ENCODE measurements around the gene METAP1D. TPM values are rescaled to one million over a fixed set of nuclear protein-coding genes. Genes with fewer than 3 reads are reported as not detected.

The METAP1D gene
- total and polyA plus RNA-seq, 2 experiments from 2014 or later: 4.0 to 12.0 TPM

DNA sequence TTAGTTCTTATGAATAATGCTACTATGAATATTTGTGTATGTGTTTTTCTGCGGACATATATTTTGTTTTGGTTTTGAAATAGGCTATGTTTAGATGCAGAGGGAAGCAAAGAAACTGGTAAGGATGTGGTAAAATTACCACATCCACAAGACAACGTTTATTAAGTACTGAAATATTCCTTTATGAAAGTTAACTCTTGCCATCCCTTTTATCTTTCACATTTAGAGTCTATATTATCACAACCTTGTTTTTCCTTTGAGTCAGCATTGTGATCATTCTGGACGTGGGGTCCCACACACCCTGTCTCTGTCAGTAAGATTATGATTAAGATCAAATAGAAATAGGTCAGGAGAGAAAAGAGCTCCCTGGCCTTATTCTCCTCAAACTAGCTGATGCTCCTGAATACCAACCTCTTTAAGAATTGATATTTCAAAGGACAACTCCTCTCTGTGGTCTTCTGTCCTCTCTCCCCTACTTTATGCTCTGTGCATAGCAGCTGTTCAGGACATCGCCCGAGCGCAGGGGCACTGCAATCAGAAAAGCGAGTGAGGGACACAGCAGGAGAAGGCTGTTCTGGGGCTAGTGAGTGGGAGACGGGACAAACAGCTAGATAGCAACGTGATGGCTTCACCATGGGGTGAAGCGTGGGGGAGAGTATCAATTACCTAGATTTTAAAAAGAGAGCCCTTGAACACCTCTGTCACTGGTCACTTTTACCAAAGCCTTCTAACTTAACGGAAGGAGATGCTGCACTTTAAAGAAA is 12.2 kb downstream of the METAP1D start:
- H3K4me1 ChIP-seq (ENCODE audit: low read depth): no peaks in the 10 kb centered on the region

GRCh38 chr2:172012677-172013391 is 13.1 kb downstream of the METAP1D start:
- no peaks in the 10 kb centered on the region for H3K9me3 ChIP-seq (ENCODE audit: low read depth)
- no peak for TF ChIP-seq CTCF (IDR thresholded peaks at IDR 0.05; ENCODE audit: low read depth, low read length)
- no peaks in the 10 kb centered on the region for H3K4me1 ChIP-seq (ENCODE audit: low read depth)
- no peak overlapping the region for H3K27ac ChIP-seq
- H3K36me3 ChIP-seq: no peaks in the 10 kb centered on the region
- no peak for DNase-seq (ENCODE audit: low read depth in 1 of 2, low spot score in 1 of 2)
- no peak overlapping the region for H3K4me3 ChIP-seq
- H3K27me3 ChIP-seq: no peaks in the 10 kb centered on the region

More for the DNA sequence above, 12.2 kb downstream of the METAP1D start:
- TF ChIP-seq CTCF (IDR thresholded peaks at IDR 0.05; ENCODE audit: low read depth, low read length): no peak
- DNase-seq (ENCODE audit: low read depth in 1 of 2, low spot score in 1 of 2): no peak
- Histone ChIP-seq H3K36me3 (no peaks in the 10 kb centered on the region), H3K27me3 (no peaks in the 10 kb centered on the region), H3K27ac (no peak overlapping the region), H3K4me3 (no peak overlapping the region), H3K9me3 (ENCODE audit: low read depth) (no peaks in the 10 kb centered on the region)

GRCh38 chr2:172013396-172013795 is 13.6 kb downstream of the METAP1D start:
- no peaks in the 10 kb centered on the region for H3K9me3 ChIP-seq (ENCODE audit: low read depth)
- no peak for DNase-seq (ENCODE audit: low read depth in 1 of 2, low spot score in 1 of 2)
- no peak overlapping the region for H3K27ac ChIP-seq
- no peaks in the 10 kb centered on the region for H3K27me3 ChIP-seq
- no peaks in the 10 kb centered on the region for H3K36me3 ChIP-seq
- H3K4me1 ChIP-seq (ENCODE audit: low read depth): no peaks in the 10 kb centered on the region
- no peak overlapping the region for H3K4me3 ChIP-seq
- no peak for TF ChIP-seq CTCF (IDR thresholded peaks at IDR 0.05; ENCODE audit: low read depth, low read length)

DNA sequence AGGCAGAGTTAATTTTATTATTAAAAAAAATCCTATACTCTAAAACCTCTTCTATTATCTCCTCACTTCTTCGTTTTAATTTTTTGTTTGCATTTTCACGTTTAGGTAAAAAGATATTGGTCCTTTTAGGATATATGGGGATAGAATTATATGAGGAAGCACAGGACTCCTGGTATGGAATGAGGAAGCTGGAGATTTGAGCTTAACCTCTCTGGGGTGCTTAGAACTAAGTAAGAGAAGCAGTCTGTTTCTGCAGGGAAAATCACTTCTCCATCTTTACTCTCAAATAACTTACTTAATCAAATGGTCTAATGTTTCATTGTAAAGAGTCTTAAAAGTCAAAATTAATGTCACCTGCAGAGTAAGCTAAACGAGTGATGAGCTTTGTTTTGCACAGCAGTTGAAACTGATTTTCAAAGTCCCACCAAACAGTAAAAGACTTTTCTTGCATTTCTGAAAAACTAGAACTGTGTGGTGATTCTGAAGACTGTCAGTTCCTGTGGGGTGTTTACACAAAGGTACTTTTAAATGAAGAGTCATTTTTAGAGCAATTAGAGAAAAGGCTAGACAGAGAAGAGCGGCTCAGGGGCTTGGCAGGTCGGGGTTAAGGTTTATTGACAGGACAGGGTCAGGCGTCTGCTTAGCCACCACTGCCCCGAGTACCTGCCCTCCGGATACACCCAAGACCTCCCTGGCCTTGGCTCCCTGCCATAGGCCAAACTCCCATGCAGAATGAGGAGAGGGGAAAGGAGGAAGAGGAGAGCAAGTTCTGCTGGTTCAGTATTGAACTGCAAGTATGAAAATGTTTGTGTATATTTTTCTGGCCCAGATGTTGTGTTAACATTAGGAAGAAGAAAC is 21.6 kb downstream of the METAP1D start:
- no peak overlapping the region for H3K27ac ChIP-seq
- H3K4me3 ChIP-seq: no peak overlapping the region
- peaks cover 16% of the 10 kb centered on the region for H3K4me1 ChIP-seq (ENCODE audit: low read depth)
- H3K27me3 ChIP-seq: no peaks in the 10 kb centered on the region
- peak in 1 of 2 donors; percentile 33 for DNase-seq (ENCODE audit: low read depth in 1 of 2, low spot score in 1 of 2)
- H3K9me3 ChIP-seq (ENCODE audit: low read depth): no peaks in the 10 kb centered on the region
- no peaks in the 10 kb centered on the region for H3K36me3 ChIP-seq
- TF ChIP-seq CTCF (IDR thresholded peaks at IDR 0.05; ENCODE audit: low read depth, low read length): no peak

DNA sequence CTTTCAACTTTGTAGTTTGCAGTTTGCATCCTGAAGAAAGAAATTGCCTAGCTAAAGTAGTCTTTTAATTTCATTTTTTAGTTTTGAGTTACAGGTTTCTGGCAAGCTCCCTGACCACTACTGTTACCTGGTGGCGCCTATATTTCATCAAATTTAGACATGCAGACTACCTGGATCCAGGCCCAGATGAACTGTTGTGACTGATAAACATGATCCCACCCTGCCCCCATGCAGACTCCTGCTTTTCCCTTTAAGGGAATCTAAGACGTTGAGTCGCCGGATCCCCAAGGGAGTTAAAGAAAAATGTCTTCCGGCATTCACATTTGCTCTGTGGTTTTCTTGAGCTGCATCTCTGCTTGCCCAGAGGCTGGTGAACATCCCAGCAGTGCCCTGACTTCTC is 22.2 kb downstream of the METAP1D start:
- no peak for TF ChIP-seq CTCF (IDR thresholded peaks at IDR 0.05; ENCODE audit: low read depth, low read length)
- Histone ChIP-seq H3K27ac (no peak overlapping the region), H3K9me3 (ENCODE audit: low read depth) (no peaks in the 10 kb centered on the region), H3K4me1 (ENCODE audit: low read depth) (peaks cover 16% of the 10 kb centered on the region), H3K27me3 (no peaks in the 10 kb centered on the region), H3K36me3 (no peaks in the 10 kb centered on the region), H3K4me3 (no peak overlapping the region)
- DNase-seq (ENCODE audit: low read depth in 1 of 2, low spot score in 1 of 2): peak; percentile 3 to 60
